ENCODE results near the gene F13B. TPM values are rescaled to one million over a fixed set of nuclear protein-coding genes. Genes with fewer than 3 reads are reported as not detected.
"Not testable (repeated sequence)": the region's sequence is repeated elsewhere in the genome, so short reads cannot be mapped to it uniquely, and the experiment has no call there.

The F13B gene
- total RNA-seq, 1 donor from 2014 or later = not detected

GRCh38 chr1:197062692-197063091 is 4.4 kb downstream of the F13B start:
- H3K4me1 ChIP-seq = no peaks in the 10 kb centered on the region
- H3K4me3 ChIP-seq = no peak overlapping the region
- H3K36me3 ChIP-seq = no peaks in the 10 kb centered on the region
- H3K9me3 ChIP-seq = no peaks in the 10 kb centered on the region
- no peaks in the 10 kb centered on the region for H3K27me3 ChIP-seq
- intact Hi-C loops (cut with DNase I) = no loop called here
- DNase-seq (ENCODE audit: extremely low spot score in 2 of 2) = no peak
- TF ChIP-seq POLR2AphosphoS5 (IDR thresholded peaks at IDR 0.05; ENCODE audit: insufficient read depth in 1 of 2, low read depth in 1 of 2) (no peak), POLR2A (IDR thresholded peaks at IDR 0.05) (no peak), CTCF (IDR thresholded peaks at IDR 0.05) (no peak)
- no peak overlapping the region for H3K27ac ChIP-seq

GRCh38 chr1:197049100-197049499 is 18.0 kb downstream of the F13B start:
- H3K4me3 ChIP-seq = no peak overlapping the region
- TF ChIP-seq CTCF (IDR thresholded peaks at IDR 0.05) (no peak), POLR2AphosphoS5 (IDR thresholded peaks at IDR 0.05; ENCODE audit: insufficient read depth in 1 of 2, low read depth in 1 of 2) (no peak), POLR2A (IDR thresholded peaks at IDR 0.05) (no peak)
- no peaks in the 10 kb centered on the region for H3K4me1 ChIP-seq
- H3K27me3 ChIP-seq = no peaks in the 10 kb centered on the region
- no peaks in the 10 kb centered on the region for H3K36me3 ChIP-seq
- no peak overlapping the region for H3K27ac ChIP-seq
- H3K9me3 ChIP-seq = no peaks in the 10 kb centered on the region
- intact Hi-C loops (cut with DNase I) = no loop called here
- no peak for DNase-seq (ENCODE audit: extremely low spot score in 2 of 2)

- TF ChIP-seq POLR2A (IDR thresholded peaks at IDR 0.05) = no peak
- TF ChIP-seq POLR2AphosphoS5 (IDR thresholded peaks at IDR 0.05; ENCODE audit: insufficient read depth in 1 of 2, low read depth in 1 of 2) = no peak
- no peak for TF ChIP-seq CTCF (IDR thresholded peaks at IDR 0.05)
- Histone ChIP-seq H3K4me3 (no peak overlapping the region), H3K9me3 (no peaks in the 10 kb centered on the region), H3K27me3 (no peaks in the 10 kb centered on the region), H3K36me3 (no peaks in the 10 kb centered on the region), H3K27ac (no peak overlapping the region), H3K4me1 (no peaks in the 10 kb centered on the region)
- no peak for DNase-seq (ENCODE audit: extremely low spot score in 2 of 2)
- intact Hi-C loops (cut with DNase I) = no loop called here
Measured at GRCh38 chr1:197042676-197043341, 24.3 kb downstream of the F13B start.

GRCh38 chr1:197041486-197042353 is 25.3 kb downstream of the F13B start:
- no peaks in the 10 kb centered on the region for H3K27me3 ChIP-seq
- H3K4me1 ChIP-seq = no peaks in the 10 kb centered on the region
- intact Hi-C loops (cut with DNase I) = no loop called here
- no peak overlapping the region for H3K4me3 ChIP-seq
- H3K36me3 ChIP-seq = no peaks in the 10 kb centered on the region
- TF ChIP-seq POLR2A (IDR thresholded peaks at IDR 0.05) (no peak), CTCF (IDR thresholded peaks at IDR 0.05) (no peak), POLR2AphosphoS5 (IDR thresholded peaks at IDR 0.05; ENCODE audit: insufficient read depth in 1 of 2, low read depth in 1 of 2) (no peak)
- DNase-seq (ENCODE audit: extremely low spot score in 2 of 2) = no peak
- H3K9me3 ChIP-seq = no peaks in the 10 kb centered on the region
- H3K27ac ChIP-seq = no peak overlapping the region

- Histone ChIP-seq H3K9me3 (no peaks in the 10 kb centered on the region), H3K27ac (no peak overlapping the region), H3K27me3 (no peaks in the 10 kb centered on the region), H3K4me1 (no peaks in the 10 kb centered on the region), H3K4me3 (no peak overlapping the region), H3K36me3 (no peaks in the 10 kb centered on the region)
- no peak for TF ChIP-seq POLR2AphosphoS5 (IDR thresholded peaks at IDR 0.05; ENCODE audit: insufficient read depth in 1 of 2, low read depth in 1 of 2)
- no peak for TF ChIP-seq CTCF (IDR thresholded peaks at IDR 0.05)
- TF ChIP-seq POLR2A (IDR thresholded peaks at IDR 0.05) = no peak
- intact Hi-C loops (cut with DNase I) = no loop called here
- no peak for DNase-seq (ENCODE audit: extremely low spot score in 2 of 2)
Measured at GRCh38 chr1:197036861-197037260, 30.2 kb downstream of the F13B start.

GRCh38 chr1:197034631-197035339 is 32.3 kb downstream of the F13B start:
- intact Hi-C loops (cut with DNase I); H3K27ac ChIP-seq; H3K4me1 ChIP-seq; H3K4me3 ChIP-seq; H3K9me3 ChIP-seq; H3K36me3 ChIP-seq; DNase-seq (ENCODE audit: extremely low spot score in 2 of 2); H3K27me3 ChIP-seq: not testable (repeated sequence)

All from vagina (tissue), 2 donors.